ENCODE measurements around the gene TSPAN9.

Gene TSPAN9

DNA sequence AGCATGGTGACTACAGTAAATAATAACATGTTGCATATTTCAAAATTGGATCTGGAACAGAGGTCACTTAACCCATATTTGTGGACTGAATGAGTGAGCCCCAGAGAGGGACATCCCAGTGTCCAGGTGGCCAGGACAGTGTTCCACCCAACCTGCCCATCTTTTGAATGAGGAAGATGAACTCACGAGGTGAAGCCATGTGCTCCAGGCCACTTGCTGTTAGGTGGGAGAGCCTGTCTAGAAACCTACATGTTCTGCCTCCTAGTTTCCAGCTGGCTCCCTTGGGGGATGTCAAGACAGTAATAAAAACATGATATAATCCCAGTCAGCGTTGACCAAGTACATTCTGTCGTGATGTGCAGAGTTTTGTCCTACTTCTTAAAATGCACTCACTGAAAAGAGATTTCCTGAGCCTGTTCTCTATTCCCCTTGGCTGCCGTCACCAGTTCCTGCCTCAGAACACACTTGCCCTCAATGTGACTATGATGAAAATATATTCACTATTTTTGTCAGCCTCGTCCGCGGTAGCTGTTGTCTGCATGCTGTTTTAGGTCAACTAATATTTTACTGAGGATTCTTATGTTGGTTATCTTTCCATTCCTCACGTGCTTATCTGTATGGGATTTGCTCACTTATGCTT, 25.7 kb downstream of the TSPAN9 start:
- no peak for DNase-seq

DNA sequence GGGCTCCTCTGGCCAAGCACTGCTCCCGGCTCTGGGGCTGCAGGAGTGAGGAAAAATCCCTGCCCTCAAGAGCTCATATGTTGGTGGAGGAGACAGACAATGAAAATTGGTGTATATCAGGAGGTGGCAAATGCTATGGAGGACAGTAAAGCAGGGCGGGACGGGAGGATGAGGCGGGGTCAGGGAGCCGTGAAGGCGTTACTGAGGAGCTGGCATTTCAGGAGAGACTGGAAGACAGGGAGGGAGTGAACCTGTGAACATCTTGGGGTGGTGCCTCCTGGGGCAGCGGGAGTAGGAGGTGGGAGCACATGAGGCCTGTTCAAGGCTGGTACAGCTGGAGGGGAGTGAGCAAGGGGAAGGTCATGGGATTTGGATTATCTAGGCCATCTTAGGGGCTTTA, 26.6 kb downstream of the TSPAN9 start:
- no peak for DNase-seq

DNA sequence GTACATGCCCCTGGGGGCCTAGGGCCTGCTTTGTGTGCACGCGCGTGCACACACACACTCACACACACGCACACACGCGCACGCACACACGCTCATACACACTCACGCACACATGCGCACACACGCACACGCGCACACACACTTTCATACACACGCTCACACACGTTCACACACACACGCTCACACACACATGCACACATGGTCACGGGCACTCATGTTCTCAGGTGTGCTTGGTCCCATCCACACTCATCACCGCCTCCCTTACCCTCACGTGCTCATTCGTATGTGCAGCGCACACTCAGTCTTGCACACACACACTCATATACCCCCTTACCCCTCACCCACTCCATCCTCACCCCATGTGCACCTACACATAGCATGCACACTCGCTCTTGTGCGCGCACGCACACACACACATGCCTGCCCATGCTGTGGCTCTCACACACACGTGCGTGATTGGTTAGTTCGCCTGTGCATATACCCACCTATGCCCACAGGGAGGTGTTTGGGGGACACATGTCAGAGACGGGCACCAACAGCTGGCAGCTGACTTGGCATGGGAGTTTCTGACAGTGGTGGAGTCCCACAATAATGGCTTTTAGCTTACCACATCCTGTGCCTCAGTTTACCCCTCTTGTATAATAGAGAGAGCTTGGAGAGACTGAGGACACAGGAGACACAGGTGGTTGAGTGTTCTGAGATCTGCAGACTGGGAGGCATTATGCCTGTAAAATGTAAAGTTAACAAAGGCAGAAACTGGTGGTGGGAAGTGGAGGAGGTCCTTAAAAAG, 28.7 kb downstream of the TSPAN9 start:
- no peak for DNase-seq

DNA sequence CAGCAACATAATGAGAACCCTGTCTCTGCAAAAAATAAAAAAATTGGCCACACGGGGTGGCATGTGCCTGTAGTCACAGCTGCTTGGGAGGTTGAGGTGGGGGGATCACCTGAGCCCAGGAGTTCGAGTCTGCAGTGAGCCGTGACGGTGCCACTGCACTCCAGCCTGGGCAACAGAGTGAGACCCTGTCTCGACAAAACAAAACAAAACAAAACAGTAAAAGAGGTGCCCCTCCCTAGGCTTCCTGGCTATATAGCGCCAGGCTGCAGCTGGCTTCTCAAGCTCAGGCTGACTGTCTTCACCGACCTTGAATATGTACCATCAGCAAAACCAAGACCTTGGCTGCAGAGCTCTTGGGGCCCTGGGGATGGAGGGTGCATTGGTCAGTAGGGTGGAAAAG, 29.4 kb downstream of the TSPAN9 start:
- DNase-seq = no peak

DNA sequence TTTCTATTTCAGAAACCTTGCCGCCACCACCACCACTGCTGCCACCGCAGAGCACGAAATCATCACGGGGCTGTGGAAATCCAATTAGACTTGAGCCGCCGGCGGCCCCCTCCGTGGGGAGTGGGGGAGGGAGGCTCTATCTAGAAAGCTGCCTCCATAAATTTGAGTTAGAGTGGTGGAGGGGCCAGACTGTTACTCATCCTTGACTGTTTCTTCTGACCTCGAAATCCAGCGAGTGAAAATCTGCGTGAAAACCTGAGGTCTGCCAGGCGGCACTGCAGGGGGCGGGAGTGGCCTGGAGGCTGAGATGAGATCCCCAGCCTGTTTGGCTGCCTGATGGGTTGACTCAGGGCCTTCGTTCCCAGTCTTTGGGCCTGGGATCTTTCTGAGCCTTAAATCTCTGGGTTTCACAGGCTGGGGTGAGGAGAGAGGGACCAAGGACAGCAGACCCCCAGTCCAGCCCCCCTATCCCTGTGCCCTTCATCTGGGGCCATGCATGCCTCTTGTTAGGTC, 29.9 kb downstream of the TSPAN9 start:
- DNase-seq = no peak

DNA sequence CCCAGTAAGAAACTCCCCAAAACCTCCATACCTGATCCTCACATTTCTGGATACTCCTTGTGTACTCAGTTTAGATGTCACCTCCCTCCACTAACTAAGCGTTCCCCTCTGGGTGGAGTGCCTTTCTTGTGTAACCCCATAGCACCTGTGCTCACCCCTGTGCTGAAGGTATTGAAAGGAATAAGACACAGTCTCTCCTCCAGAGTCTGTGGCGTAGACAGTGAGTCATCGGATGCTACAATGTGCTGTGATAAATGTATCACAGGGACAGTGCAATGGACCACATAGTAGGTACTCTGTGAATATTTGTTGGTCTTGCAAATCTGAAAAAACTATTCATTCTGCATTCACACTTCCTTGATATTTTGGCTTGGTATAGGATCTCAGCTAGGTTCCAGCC, 30.8 kb downstream of the TSPAN9 start:
- DNase-seq = no peak

DNA sequence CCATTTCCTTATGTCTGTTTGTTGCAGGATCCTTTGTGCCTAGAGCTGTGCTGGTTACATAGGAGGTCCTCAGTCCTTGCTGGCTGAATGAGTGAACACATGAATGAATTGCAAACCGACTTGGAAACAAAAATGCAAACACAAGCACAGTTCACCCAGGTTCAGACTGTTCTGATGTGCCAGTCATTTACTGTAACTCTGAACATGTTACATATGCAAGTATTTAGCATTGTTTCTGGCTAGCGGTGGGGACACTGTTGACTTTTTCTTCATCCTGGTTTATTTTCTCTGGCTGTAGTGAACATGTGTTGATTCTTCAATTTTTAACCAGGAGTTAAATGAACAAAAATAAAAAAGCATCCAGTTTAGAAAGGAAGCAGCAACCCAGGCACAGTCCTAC, 33.4 kb downstream of the TSPAN9 start:
- DNase-seq = no peak

DNA sequence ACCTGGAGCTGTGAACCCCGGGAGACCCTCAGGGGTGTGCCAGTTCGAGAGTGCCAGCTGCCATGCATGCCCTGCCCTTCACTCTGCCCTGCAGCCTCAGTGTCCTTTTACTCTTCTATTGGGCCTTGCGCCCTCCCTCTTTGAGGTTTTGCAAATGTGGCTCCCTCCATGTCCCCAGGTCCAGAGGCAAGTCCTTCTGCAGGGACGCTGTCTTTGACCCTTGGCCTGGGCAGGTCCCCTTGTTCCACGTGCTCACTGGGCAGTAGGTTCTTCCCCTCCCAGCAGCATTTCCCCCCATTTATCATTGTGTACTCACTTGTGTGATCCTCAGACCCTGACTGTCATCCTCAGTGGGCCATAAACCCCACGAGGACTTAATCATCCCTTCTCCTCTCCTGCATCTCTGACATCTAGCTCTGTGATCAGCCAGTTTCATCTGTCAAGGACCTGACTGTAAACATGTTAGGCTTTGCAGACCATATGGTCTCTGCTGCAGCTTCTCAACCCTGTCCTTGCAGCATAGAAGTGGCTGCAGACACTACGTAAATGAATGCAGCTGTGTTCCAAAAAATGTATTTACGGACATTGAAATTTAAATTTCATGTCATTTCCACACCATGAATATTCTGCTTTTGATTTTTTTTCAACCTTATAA, 36.6 kb downstream of the TSPAN9 start:
- DNase-seq = no peak

DNA sequence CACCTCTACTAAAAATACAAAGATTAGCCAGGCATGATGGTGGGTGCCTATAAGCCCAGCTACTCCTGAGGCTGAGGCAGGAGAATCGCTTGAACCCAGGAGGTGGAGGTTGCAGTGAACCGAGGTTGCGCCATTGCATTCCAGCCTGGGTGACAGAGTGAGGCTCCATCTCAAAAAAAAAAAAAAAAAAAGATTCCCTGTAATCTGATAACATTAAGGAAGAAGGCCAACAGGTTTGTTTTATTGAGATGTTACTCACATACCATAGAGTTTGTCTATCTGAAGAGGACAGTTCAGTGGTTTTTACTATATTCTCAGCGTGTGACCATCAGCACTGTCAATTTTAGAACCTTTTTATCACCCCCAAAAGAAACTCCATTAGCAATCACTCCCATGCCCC, 37.5 kb downstream of the TSPAN9 start:
- no peak for DNase-seq

DNA sequence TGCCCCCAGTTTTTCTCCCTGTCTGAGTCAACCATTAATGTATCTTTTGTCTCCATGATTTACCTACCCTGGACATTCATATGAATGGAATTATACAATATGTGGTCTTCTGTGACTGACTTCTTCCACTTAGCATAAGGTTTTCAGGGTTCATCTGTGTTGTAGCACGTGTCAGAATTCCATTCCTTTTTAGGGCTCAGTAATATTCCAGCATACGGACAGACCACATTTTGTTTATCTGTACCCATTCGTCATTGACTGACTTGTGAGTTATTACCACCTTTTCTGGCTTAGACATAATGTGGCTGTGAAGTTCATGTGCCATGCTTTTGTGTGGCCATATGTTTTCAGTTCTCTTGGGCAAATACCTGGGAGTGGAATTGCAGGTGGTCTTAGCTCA, 37.9 kb downstream of the TSPAN9 start:
- DNase-seq = no peak

DNA sequence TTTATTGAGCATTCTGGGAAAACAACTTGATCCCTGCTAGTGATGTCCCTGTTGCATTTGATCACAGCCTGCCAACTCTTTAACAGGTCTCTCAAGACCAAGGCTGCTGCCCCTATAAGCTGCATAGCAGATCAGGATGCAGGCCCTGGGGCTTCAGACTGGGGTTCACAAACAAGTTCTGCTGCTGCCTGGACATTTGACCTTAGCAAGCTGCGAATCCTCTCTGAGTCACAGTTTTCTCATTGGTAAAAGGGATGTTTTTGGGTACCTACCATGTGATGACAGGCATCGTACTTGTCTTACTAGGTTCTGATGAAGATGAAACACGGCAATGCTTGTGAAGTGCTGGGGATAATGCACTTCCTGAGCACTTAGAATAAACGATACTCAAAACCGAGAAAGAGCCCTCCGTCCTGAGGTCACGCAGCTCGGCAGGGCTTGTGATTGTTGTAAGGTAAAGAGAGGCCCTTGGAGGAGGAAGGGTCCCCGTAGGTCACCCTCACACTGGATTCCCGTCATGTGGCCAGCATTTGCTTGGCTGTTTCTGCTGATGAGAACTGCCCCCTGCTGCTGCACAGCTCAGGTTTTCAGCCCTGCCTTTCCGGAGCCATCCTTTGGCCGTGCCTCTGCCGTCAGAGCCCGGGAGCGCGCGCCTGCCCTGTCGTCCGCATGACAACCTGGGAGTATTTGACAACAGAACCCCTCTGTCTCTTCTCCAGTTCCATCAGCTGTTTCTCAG, 39.1 kb downstream of the TSPAN9 start:
- DNase-seq = no peak

DNA sequence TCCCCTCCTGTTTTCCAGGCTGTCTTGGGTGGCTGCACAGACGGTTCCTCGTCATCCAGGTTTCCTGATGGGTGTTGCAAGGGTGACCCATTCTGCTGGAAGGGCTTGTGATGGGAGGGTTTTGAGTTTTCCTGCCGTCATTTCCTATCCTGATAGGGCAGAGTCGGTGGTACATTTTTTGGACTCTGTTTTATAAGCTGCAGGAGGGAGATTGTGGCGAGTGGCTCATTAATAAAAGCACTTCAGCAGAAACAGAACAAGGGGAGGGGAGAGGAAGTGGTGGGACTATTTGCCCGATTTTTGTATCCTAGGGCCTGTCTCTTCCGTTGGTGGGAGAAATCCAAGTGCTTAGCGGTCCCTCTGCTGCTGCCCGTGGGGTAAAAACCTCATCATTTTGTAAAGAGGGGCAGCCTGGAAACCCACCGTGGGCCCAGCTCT, 40.0 kb downstream of the TSPAN9 start:
- no peak for DNase-seq

DNA sequence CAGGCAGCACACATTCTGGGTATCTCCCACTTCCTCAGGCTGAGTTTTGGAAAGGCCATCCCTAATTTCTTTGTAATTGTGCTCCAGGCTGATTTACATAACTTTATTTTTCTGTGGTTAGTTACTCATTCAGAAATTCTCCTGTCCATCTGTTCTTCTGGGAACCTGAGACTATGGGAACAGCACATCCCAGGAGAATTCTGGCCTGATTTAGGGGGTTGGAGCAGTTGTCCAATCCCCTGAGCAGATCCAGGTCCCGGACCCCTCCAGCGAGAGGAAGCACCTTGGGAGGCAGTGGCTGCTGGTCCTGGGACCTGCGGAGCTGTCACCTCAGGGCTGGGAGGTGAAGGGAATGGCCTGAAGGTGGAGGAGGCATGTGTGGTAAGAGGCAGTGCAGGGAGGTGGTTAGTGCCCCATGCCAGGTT, 40.4 kb downstream of the TSPAN9 start:
- no peak for DNase-seq

DNA sequence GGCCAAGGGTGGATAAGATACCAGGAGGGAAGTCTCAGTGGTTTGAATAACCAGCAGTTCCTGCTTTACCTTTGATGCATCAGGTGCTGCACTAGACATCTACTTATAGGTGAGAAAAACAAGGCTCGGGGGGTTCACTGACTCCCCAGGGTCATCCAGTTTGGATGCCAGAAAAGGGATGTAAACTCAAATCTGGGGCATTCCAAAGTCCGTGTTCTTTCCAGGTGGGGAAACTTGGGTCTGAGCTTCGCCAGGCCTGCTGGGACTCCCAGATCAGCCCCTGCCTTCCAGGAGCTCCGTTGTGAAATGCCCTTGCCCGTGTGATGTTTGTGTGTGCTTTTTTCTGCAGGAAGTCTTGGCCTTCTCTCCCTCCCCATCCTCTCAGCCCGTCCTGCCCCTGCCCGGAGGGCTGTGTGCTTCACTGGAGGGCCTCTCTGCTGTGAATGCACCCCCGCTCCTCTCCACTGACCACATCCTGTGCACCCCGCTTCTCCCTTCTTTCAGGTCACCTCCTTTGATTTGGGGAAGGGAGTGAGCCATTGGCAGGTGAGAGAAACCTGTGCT, 42.1 kb downstream of the TSPAN9 start:
- no peak for DNase-seq

DNA sequence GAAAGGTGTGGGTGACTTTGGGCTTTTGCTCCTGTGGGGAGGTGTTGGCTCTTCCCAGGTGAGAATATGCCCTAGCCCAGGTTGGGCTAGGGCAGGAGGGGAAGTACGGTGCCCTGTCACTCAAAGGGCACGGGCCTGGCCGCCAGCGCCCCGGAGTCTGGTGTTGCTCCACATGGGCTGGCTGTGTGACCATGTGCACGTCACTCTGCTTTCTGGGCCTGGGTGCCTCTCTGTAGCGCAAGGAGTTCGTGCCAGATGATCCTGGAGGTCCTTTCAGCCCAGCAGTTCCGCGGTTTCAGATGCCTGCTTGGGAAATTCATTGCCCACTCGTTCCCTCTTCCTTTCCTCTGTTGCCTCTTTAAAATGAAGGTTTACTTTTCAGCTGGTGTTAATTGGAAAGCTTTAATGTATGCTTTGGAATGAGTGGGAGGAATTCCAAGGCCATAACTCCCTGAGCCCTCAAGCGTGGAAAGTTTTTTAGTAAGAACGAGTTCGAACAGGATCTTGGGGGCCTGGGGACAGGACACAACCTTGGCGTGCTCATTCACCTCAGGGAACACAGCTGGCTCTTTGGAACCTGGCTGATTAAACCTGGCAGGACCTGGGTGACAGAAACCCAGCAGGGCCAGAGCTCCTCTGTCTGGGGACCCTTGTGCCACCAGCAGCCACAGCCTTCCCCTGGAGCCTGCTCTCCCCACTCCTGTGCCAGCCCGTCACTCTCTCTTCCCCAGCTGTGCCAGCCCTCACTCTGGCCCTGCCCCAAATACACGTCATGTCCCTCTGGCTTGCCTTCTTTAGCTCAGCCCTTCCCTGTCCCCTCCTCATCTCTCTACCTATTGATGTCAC, 42.8 kb downstream of the TSPAN9 start:
- no peak for DNase-seq

DNA sequence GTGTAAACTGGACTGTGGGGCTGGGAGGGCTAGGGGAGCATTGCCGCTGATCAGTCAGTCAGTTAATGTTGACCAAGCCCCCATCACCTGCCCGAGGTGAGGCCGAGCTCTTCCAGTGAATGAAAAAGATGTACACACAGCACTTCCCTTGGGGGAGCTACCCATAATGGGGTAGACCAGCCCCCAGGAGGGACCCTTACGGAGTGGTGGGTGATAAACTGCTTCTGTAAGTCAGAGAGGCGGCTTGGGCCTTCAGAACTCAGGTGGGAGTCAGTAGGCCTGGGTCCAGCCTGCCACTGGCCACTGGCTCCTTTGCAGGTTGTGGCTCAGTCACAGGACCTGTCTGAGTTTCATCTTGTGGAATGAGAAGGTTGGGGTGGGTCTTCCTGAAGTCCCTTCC, 43.5 kb downstream of the TSPAN9 start:
- DNase-seq = no peak

DNA sequence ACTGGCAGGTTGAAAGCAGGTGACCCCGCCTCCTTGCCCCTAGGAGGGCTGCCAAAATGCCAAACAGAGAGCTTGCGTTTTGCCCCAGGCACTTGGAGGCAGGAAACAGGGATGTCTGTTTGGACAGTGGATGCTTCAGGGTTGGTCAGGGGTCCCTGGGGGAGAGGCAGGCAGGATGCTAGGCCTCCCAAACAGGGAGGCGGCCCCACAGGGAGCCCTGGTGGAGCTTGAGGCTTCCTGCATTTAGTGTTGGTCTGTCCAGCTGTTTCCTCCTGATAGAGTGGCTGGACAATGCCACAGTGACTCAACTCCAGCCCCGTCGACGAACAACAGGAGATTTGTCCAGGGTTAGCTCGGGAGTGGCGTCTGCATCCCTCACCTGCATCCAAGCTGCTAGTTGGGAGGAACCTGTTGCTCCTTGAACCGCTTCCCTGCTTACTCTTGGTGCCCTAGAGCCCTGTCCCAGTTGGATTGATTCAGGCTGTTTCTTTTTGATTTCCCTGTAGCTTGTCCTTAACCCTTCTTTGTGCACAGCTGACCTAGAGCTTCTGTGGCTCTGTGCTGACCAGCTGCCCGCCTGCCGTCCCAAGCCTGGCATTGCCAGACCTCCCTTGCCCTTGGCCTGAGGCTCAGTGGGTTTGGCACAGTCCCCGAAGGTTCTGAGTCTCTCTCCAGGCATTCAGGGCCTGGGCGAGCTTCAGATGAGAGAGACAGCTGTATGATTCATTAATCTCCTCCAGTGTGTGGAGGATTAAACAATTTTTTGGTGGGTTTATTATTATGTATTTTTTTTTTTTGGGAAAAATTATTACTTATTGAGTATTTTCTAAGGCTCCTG, 45.9 kb downstream of the TSPAN9 start:
- DNase-seq = peak; percentile 50 to 58

DNA sequence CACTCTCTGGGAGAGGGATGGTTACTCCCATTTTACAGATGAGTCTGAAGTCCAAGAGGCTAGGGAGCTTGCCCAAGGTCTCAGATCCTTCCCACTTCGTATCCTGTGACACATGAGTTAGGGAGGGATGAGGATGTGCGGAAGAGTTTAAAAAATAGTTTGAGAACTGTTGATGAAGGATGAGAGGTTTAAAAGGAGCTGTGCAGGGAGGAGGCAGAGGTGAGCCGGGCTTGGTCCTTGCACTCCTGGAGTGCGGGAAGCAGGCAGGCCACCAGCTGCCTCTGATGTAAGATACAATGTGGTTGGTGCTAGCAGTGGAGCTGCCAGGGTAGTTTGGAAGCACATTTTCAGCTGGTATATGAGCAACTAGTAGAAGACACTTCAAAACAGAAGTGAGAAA, 46.5 kb downstream of the TSPAN9 start:
- DNase-seq = no peak

DNA sequence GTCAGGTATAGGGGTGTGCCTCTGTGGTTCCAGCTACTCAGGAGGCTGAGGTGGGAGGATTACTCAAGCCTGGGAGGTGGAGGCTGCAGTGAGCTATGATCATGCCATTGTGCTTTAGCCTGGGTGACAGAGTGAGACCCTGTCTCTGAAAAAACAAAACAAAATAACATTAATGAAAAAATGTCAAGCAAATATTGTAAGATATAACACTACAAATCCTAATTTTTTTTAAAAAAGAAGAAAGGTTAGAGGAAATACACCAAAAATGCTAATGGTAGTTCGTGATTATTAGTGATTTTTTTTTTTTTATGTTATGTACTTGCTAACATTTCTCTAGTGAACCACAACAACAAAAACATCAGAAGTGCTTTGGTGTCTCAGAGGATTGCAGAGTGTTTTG, 47.7 kb downstream of the TSPAN9 start:
- no peak for DNase-seq

DNA sequence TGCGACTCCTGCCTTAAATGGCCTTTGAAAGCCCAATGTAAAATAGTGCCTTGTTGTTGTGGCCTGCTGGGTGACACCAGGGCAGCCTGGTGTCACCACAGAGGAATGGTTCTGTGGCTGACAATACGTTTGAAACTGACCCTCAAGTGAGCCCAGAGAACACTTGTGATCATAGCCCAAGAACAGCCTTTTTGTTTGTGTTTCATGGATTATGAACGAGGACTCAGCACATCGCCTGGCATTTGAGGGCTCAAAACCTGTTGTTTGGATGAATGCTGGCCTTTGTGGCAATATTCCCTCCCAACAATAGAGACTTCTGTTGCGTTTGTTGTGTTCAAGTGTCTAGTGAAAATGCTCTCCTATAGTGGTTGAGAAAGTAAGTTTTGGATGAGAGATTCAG, 48.5 kb downstream of the TSPAN9 start:
- DNase-seq = no peak

DNA sequence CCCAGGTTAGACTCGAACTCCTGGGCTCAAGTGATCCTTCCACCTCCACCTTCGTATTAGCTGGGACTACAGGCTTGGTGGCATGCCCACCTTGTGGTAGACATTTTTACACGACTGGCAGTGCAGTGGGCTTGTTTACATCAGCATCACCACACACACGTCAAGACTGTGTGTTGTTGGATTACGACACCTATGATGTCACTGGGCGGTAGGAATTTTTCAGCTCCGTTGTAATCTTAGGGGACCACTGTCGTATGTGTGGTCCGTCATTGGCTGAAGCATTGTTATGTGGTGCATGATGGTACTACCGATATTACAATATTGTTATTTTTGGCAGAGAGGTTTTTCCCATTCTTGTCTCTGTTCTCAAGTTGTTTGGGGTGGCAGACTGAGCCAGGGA, 50.7 kb downstream of the TSPAN9 start:
- DNase-seq = no peak

Measured in NCI-H2081 (cell line).